SU-DHL-6 (cell line): Measurements from ENCODE around the gene CHMP6.
"Not testable (repeated sequence)": the region's sequence is repeated elsewhere in the genome, so short reads cannot be mapped to it uniquely, and the experiment has no call there.

Experiments used
- H2AFZ ChIP-seq: fragments of 200-600 bp; sonication (generic); 2 replicates; pipeline ENCODE4 v1.6.1; 2014; ENCODE audit warnings: low read depth, mild to moderate bottlenecking, moderate library complexity, mixed read lengths, antibody characterized with exemption, low read length; ENCODE audit not compliant: severe bottlenecking
- H3F3A ChIP-seq: fragments of 200-600 bp; shearing (Covaris generic); 2 replicates; pipeline ENCODE4 v1.6.0; 2016; ENCODE audit warnings: antibody characterized with exemption, mild to moderate bottlenecking; ENCODE audit not compliant: insufficient read depth
- H3K27ac ChIP-seq: fragments of 200-600 bp; sonication (generic); 2 replicates; pipeline ENCODE4 v1.5.1; 2016; ENCODE audit warnings: low read depth, mild to moderate bottlenecking, low read length, moderate library complexity, mixed read lengths
- H3K27me3 ChIP-seq: fragments of 200-600 bp; sonication (generic), shearing (Covaris generic); 2 replicates; pipeline ENCODE4 v1.6.0; 2014; ENCODE audit warnings: mild to moderate bottlenecking, low read length
- H3K36me3 ChIP-seq: fragments of 200-600 bp; sonication (generic); 2 replicates; pipeline ENCODE4 v1.6.1; 2014; ENCODE audit warnings: mild to moderate bottlenecking, low read length, mixed read lengths
- H3K4me2 ChIP-seq: fragments of 300-600, 200-600 bp; shearing (Covaris generic), sonication (generic); 2 replicates; pipeline ENCODE4 v1.6.0; 2014; ENCODE audit warnings: low read length, low read depth, mild to moderate bottlenecking; ENCODE audit not compliant: poor library complexity, severe bottlenecking
- H3K4me3 ChIP-seq: fragments of 200-600 bp; sonication (generic); 2 replicates; pipeline ENCODE4 v1.5.1; 2014; ENCODE audit warnings: antibody characterized with exemption, low read length, mild to moderate bottlenecking, mixed read lengths; ENCODE audit not compliant: insufficient read depth, poor library complexity, severe bottlenecking
- H3K79me2 ChIP-seq: fragments of 200-600 bp; sonication (generic); 2 replicates; pipeline ENCODE4 v1.6.1; 2014; ENCODE audit warnings: mild to moderate bottlenecking, low read length, moderate library complexity; ENCODE audit not compliant: insufficient read depth
- H3K9ac ChIP-seq: fragments of 200-600 bp; sonication (generic); 2 replicates; pipeline ENCODE4 v1.7.0; 2014; ENCODE audit warnings: mild to moderate bottlenecking, low read length
- H3K9me2 ChIP-seq: fragments of 200-600 bp; sonication (generic); replicated peaks from 2 replicates; pipeline ENCODE4 v1.6.1; 2014; ENCODE audit warnings: low read length; ENCODE audit not compliant: insufficient read depth
- H3K9me3 ChIP-seq: fragments of 200-600 bp; sonication (generic); 2 replicates; pipeline ENCODE4 v1.6.1; 2014; ENCODE audit warnings: low read length, mixed read lengths; ENCODE audit not compliant: insufficient read depth
- H4K20me1 ChIP-seq: fragments of 200-600 bp; sonication (generic); 2 replicates; pipeline ENCODE4 v1.6.1; 2014; ENCODE audit warnings: low read depth, mild to moderate bottlenecking, antibody characterized with exemption, low read length, moderate library complexity, mixed read lengths
- EZH2phosphoT487 ChIP-seq: fragments of 200-600 bp; sonication (generic), shearing (Covaris generic); conservative IDR thresholded peaks from 2 replicates; pipeline ENCODE4 v1.6.1; 2018; ENCODE audit warnings: mild to moderate bottlenecking, antibody characterized with exemption, low read length, moderate library complexity, mixed read lengths
- TF ChIP-seq, protein P1 (sequence below): fragments of 200-600 bp; sonication (generic); IDR thresholded peaks from one replicate; pipeline ENCODE4 v1.5.1; 2017; ENCODE audit warnings: antibody characterized with exemption, mild to moderate bottlenecking, low read length, moderate library complexity; ENCODE audit not compliant: insufficient read depth, poor library complexity, severe bottlenecking

Gene CHMP6

DNA sequence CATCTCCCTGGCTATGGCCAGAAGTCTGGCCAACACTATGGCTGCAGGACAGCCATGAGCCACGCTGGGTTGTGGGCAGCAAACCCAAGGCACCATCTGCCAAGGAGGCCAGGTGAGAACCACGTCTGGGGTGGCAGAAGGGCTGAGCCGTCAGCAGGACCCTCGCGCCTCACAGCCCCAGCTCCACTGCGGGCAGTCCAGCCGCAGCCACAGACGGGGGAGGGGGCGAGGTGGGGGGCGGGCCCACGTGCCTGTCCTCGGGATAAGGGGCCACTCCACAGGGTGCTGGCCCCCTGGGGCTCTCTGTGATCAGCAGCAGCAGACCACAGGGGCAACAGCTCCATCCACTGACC lies 36.8 kb downstream of the CHMP6 start:
- H3K9ac ChIP-seq, result no peak overlapping the region
- H3K4me2 ChIP-seq, result no peak overlapping the region
- H3K9me2 ChIP-seq, result no peaks in the 10 kb centered on the region
- no peaks in the 10 kb centered on the region for H3K79me2 ChIP-seq
- no peaks in the 10 kb centered on the region for H3K27me3 ChIP-seq
- H4K20me1 ChIP-seq, result no peaks in the 10 kb centered on the region
- no peaks in the 10 kb centered on the region for H3K36me3 ChIP-seq
- no peaks in the 10 kb centered on the region for H3F3A ChIP-seq
- no peak overlapping the region for H3K4me3 ChIP-seq
- H2AFZ ChIP-seq, result no peak overlapping the region
- H3K9me3 ChIP-seq, result no peaks in the 10 kb centered on the region
- no peak overlapping the region for H3K27ac ChIP-seq
- TF ChIP-seq EZH2phosphoT487, result no peak
- TF ChIP-seq, protein P1, sequence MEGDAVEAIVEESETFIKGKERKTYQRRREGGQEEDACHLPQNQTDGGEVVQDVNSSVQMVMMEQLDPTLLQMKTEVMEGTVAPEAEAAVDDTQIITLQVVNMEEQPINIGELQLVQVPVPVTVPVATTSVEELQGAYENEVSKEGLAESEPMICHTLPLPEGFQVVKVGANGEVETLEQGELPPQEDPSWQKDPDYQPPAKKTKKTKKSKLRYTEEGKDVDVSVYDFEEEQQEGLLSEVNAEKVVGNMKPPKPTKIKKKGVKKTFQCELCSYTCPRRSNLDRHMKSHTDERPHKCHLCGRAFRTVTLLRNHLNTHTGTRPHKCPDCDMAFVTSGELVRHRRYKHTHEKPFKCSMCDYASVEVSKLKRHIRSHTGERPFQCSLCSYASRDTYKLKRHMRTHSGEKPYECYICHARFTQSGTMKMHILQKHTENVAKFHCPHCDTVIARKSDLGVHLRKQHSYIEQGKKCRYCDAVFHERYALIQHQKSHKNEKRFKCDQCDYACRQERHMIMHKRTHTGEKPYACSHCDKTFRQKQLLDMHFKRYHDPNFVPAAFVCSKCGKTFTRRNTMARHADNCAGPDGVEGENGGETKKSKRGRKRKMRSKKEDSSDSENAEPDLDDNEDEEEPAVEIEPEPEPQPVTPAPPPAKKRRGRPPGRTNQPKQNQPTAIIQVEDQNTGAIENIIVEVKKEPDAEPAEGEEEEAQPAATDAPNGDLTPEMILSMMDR, result no peak

GRCh38 chr17:81029859-81030258 lies 38.2 kb downstream of the CHMP6 start:
- no peaks in the 10 kb centered on the region for H3K9me3 ChIP-seq

DNA sequence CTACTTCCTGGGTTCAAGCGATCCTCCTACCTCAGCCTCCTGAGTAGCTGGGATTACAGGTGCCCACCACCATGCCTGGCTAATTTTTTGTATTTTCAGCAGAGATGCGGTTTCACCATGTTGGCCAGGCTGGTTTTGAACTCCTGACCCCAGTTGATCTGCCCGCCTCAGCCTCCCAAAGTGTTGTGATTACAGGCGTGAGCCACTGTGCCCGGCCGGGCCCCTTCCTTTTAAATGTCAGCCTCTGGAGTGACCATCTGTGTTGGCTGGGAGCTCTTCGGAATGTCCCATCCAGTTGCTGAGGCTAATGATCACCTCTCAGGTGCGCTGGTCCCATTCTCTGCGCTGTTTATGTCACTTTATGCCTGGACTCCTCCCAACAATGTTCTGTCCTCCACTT lies 38.7 kb downstream of the CHMP6 start:
- not testable (repeated sequence) for H3K9me2 ChIP-seq, H3K27ac ChIP-seq, H3K4me2 ChIP-seq

More at GRCh38 chr17:81029859-81030258, 38.2 kb downstream of the CHMP6 start:
- H3K79me2 ChIP-seq, result no peaks in the 10 kb centered on the region
- H3K36me3 ChIP-seq, result no peaks in the 10 kb centered on the region
- H4K20me1 ChIP-seq, result no peaks in the 10 kb centered on the region
- no peaks in the 10 kb centered on the region for H3F3A ChIP-seq
- H3K9ac ChIP-seq, result no peak overlapping the region
- no peak overlapping the region for H2AFZ ChIP-seq
- H3K4me2 ChIP-seq, result no peak overlapping the region
- H3K9me2 ChIP-seq, result no peaks in the 10 kb centered on the region
- peaks cover 5% of the 10 kb centered on the region; the same call in 1 of the 2 replicates for H3K27me3 ChIP-seq
- no peak overlapping the region for H3K27ac ChIP-seq
- no peak for TF ChIP-seq EZH2phosphoT487
- TF ChIP-seq, protein P1, result no peak
- no peak overlapping the region for H3K4me3 ChIP-seq

DNA sequence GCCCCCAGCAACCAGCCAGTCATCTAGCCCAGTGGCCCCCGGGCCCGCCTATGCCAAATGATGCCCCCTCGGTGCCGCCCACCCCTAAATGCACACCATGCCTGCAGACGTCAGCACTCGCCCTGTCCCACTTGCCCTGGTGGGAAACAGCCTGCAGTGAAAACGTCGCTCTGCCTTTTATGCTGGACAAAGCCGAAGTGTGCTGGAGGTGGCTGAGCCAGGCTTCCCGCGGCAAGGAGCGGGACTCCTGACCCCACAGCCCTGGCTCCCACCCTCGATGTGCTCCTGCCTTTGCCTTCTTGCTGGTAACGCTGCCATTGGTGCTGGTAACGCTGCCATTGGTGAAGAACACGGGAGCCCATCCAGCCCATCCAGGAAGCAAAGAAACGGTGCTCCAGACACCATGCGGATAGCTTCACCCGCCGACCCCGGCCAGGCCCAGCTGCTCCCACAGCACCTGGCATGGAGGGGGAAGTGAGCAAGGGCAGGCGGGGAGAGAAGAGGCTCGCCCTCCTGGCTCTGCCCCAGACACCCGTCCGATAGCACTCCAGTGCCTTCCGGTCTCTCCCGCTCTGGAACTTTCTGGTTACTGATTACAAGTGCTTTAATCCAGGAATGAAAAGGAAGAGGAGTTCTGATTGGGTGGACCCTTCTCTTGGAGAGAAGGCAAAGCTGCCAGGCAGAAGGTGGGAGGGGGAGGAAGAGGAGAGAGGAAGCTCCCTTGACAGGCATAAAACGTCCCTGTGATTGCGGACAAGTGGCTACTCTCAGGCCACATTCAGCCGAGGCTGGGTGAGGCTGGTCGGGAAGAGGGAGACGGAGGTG lies 39.3 kb downstream of the CHMP6 start:
- H3K4me2 ChIP-seq, result no peak overlapping the region
- H3K36me3 ChIP-seq, result no peaks in the 10 kb centered on the region
- H3K27ac ChIP-seq, result no peak overlapping the region
- no peak overlapping the region for H3K9ac ChIP-seq
- no peaks in the 10 kb centered on the region for H3K9me3 ChIP-seq
- H3K9me2 ChIP-seq, result no peaks in the 10 kb centered on the region
- H3K27me3 ChIP-seq, result peaks cover 5% of the 10 kb centered on the region; the same call in 1 of the 2 replicates
- no peak overlapping the region for H2AFZ ChIP-seq
- no peaks in the 10 kb centered on the region for H3F3A ChIP-seq
- H3K79me2 ChIP-seq, result no peaks in the 10 kb centered on the region
- TF ChIP-seq, protein P1, result no peak
- TF ChIP-seq EZH2phosphoT487, result no peak
- no peaks in the 10 kb centered on the region for H4K20me1 ChIP-seq
- H3K4me3 ChIP-seq, result no peak overlapping the region

More for the DNA sequence above, 38.7 kb downstream of the CHMP6 start:
- not testable (repeated sequence) for H4K20me1 ChIP-seq, H3K36me3 ChIP-seq, H3F3A ChIP-seq, H2AFZ ChIP-seq, H3K9ac ChIP-seq, H3K4me3 ChIP-seq, H3K79me2 ChIP-seq, H3K9me3 ChIP-seq, H3K27me3 ChIP-seq
